NCI-H2196 (cell line): ENCODE measurements around the gene DCC.

Experiments used
- DNase-seq: peaks from one replicate; lab custom pipeline; 2025; ENCODE audit not compliant: unreplicated experiment; lab: John Stamatoyannopoulos, UW

Gene DCC

DNA sequence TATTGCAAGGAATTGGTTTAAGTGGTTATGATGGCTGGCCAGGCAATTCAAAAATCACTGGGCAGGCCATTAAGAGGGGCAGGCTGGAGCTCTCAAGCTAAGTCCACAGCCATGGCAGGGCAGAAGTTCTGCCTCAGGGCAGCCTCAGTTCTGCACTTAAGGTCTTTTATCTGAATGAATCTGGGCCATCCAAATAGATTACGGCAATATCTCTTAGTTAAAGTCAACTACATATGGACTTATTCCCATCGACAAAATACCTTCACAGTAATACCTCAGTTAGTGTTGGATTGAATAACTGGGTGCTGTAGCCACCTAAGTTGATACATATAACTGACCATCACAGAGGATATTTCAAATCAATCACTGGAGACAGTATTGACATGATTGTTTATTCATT lies 979.6 kb downstream of the DCC start:
- DNase-seq, result no peak

DNA sequence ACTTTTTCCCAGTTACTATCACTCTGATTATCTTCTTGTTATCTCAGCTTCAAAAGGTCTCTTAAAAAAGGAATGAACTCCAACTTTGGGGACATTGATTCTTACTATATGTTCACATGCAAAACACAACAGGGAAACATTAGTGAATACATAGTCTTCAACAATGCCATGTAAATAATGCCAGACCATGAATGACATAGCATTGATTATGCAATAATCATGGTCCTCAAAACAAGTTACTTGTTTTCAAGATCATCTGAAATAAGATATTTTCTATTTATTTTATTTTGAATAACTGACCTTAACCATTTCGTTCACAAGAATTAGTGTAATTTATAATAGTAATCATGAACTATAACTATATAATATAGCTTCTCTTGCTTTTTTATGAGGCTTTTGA lies 982.2 kb downstream of the DCC start:
- no peak for DNase-seq

GRCh38 chr18:53324353-53324752 lies 984.4 kb downstream of the DCC start:
- DNase-seq, result no peak

- DNase-seq, result no peak
These were observed 1020.8 kb downstream of the DCC start for GRCh38 chr18:53360501-53361443.

DNA sequence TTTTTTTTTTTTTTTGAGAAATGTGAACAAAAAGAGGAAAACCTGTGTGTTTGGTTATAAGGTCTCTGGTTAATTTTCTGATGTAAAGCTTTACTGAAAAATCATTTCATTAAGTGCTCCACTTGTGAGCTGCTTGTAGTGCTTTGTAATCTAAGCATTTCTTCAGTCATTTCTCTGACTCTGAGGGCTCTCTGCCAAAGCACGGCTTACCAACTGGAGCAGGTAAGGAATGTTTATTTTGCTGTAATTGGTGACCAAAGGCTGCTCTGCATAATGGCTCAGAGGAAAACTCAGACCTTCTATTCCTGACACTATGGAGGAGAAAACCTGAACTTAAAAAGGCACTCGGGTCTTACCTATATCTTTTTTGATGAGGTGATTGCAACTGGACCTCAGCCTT lies 1035.6 kb downstream of the DCC start:
- DNase-seq, result no peak

- no peak for DNase-seq
These were observed 1040.2 kb downstream of the DCC start for GRCh38 chr18:53380063-53380639.

- no peak for DNase-seq
These were observed 1042.9 kb downstream of the DCC start for GRCh38 chr18:53382870-53383269.

GRCh38 chr18:53385889-53386288 lies 1045.9 kb downstream of the DCC start:
- DNase-seq, result no peak

DNA sequence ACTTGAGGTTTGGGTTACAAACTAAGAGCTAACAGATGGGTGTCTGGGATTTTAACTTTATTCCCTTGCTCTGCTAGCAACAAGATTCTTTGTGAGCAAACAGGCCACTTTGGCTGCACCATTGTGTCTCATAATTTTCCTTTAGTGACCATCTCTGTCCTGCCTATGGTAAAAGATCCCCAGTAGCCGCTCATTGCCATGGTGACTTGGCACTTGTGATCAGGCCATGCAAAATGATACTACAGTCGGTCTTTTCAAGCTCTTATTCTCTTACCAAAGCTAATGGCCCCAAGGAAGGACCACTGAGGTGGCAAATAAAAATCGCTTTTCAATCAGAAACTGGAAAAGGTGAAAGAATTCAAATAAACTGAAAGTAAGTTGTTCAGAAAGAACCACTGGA lies 1047.6 kb downstream of the DCC start:
- DNase-seq, result no peak

- no peak for DNase-seq
These were observed 1062.7 kb downstream of the DCC start for GRCh38 chr18:53402670-53403069.

DNA sequence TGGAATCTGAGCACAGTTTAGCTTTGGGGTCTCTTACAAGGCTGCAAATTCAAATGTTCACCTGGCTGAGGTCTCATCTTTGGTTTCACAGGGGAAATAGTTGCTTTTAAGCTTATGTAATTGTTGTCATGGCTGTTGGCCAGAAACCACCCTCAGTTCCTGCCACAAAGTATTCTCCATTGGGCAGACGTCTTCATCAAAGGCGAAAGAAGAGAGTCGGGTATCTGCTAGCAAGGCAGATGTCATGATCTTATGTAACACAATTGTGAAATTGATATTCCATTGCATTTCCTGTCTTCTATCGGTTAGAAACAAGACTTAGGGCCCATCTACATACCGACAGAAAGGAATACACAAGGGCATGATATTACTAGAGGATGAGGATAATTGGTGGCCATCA lies 1068.3 kb downstream of the DCC start:
- no peak for DNase-seq

DNA sequence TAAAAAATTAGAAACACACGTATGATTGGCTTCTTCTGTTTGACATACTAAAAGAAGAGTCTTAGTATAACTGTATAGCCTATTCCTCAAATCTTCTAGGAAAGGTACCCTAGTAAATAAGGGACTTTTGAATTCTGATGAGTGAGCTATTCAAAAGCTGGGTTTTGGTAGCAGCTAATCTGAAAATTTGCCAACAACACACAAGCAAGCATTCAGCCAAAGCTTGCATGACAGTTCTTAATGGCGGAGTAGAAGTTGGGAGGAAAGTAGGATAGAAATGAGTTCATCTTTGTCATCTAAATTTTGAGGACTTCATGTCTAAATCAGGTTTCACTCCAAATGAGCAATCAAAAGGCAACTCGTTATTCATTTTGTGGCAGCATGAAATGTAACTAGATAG lies 1071.5 kb downstream of the DCC start:
- DNase-seq, result no peak

- no peak for DNase-seq
These were observed 1077.0 kb downstream of the DCC start for GRCh38 chr18:53417003-53417402.

DNA sequence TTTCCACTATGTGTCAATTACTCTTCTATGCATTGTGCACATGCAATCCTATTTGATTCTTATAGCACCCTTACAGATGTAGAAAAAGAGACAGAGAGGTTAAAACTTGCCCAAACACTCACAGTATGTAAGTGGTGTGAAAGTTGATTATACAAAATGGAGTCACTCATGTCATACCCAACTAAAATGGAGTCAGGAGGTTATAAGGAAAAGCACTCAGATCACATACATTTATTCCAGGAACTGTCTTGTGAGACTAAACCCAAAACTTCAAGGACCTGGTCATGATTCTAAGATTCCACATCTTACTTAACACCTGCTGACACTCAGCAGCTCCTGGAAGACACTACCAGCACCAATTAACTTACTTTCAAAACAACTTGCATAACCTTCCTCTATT lies 1081.9 kb downstream of the DCC start:
- DNase-seq, result no peak

DNA sequence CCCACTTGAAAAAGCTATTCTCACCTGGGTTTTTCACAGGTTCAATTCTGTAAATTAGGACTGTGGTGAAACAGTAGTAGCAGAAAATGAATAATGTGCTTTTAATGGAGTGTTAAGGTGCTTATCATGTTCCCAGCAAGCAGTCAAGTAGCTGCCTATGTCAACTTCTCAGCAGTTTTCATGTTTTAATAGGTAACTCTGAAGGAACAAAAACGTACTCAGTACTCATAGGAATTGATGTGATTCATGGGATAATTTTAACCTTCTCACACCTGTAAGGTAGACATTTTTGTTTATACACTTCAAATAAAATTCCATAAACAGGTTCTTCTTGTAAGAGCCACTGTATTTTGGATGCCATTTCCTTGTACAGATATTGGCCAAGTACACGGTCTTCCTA lies 1082.9 kb downstream of the DCC start:
- DNase-seq, result no peak

- DNase-seq, result no peak
These were observed 1086.7 kb downstream of the DCC start for GRCh38 chr18:53426666-53427184.

DNA sequence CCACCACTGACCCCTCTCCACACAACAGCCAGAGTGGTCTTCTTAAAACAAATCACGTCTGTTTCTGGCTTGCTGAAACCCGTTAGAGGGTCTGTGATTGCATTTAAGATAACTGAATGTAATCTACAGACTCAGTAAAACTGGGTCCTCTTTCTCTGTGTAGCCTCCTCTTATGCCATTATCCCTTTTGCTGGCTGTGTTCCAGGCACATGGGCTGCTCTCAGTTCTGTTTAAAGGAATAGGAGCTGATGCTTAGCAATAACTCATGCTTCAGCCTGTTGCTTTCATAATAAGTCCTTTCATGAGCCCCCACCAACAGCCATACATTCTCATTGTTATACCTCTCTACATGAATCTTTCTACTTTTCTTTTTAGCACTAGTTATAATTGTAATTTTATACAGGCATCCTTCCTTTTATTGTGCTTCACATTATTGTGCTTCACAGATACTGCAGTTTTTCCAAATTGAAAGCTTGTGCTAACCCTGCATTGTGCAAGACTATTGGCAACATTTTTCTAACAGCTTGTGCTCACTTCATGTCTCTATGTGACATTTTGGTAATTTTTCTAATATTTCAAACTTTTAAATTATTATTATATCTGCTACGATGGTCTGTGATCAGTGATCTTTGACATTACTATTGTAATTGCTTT lies 1101.9 kb downstream of the DCC start:
- no peak for DNase-seq

GRCh38 chr18:53442415-53442783 lies 1102.4 kb downstream of the DCC start:
- DNase-seq, result no peak

GRCh38 chr18:53443336-53443735 lies 1103.3 kb downstream of the DCC start:
- no peak for DNase-seq

DNA sequence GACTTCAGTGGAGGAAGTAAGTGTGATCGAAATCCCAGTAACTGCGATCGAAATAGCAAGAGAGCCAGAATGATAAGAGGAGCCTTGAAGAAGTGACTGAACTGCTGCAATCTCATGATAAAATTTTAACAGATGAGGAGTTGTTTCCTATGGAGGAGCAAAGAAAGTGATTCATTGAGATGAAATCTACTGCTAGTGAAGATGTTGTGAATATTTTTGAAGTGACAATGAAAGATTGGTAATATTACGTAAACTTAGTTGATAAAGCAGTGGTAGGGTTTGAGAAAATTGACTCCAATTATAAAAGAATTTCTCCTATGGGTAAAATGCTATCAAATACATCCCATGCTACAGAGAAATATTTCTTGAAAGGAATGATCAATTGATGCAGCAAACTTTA lies 1103.8 kb downstream of the DCC start:
- no peak for DNase-seq

GRCh38 chr18:53451902-53452301 lies 1111.9 kb downstream of the DCC start:
- DNase-seq, result no peak

DNA sequence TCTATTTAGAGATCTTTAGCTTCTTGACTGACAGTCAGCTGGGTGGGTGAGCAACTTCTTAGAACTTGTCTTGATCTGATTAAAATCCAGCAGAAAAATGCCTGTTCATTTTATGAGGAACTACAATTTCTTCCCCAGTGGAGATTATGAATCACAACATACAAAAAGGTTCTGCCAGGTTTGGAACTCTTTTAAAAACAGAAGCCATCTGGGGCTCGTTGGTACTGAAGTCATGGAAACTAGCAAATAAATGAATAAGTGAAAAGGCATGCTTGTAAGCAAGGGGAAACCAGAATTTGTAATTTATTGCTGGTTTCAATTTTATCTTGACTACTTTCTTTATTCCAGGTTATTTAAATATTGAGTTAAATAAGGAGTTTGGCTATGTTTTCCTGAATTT lies 1117.1 kb downstream of the DCC start:
- no peak for DNase-seq
